IMR-90 (cell line): ENCODE results near the gene ZMIZ2.

Experiments used
- BHLHE40 ChIP-seq: fragments of 150-350 bp; IDR thresholded peaks from 2 replicates; pipeline ENCODE4 v1.6.1; 2016; ENCODE audit warnings: mild to moderate bottlenecking, low read depth, low read length
- CEBPB ChIP-seq: IDR thresholded peaks from 2 replicates; pipeline ENCODE4 v1.6.1; 2012; ENCODE audit warnings: low read depth, low read length, improper control_type of control experiment
- ELK1 ChIP-seq: fragments of 150-350 bp; IDR thresholded peaks from 2 replicates; pipeline ENCODE4 v1.6.1; 2016; ENCODE audit warnings: low read depth, mild to moderate bottlenecking, low read length, moderate library complexity, borderline replicate concordance
- FOS ChIP-seq: fragments of 150-350 bp; IDR thresholded peaks from 2 replicates; pipeline ENCODE4 v1.6.1; 2016; ENCODE audit warnings: low read depth, low read length
- MAFK ChIP-seq: IDR thresholded peaks from 2 replicates; pipeline ENCODE4 v1.6.1; 2012; ENCODE audit warnings: low read depth, low read length, improper control_type of control experiment
- MXI1 ChIP-seq: IDR thresholded peaks from 2 replicates; pipeline ENCODE4 v1.6.1; 2012; ENCODE audit warnings: low read depth, mild to moderate bottlenecking, low read length, moderate library complexity, borderline replicate concordance
- NFE2L2 ChIP-seq: fragments of 150-350 bp; IDR thresholded peaks from 2 replicates; pipeline ENCODE4 v1.6.1; 2016; ENCODE audit warnings: low read depth, mild to moderate bottlenecking, low read length
- POLR2A ChIP-seq: IDR thresholded peaks from 2 replicates; pipeline ENCODE4 v1.6.1; 2012; ENCODE audit warnings: mild to moderate bottlenecking, low read depth, low read length
- RAD21 ChIP-seq: IDR thresholded peaks from 2 replicates; pipeline ENCODE4 v1.6.1; 2012; ENCODE audit warnings: low read length, improper control_type of control experiment
- RCOR1 ChIP-seq: IDR thresholded peaks from 2 replicates; pipeline ENCODE4 v1.6.1; 2012; ENCODE audit warnings: mild to moderate bottlenecking, low read length, improper control_type of control experiment; ENCODE audit not compliant: insufficient replicate concordance
- RFX5 ChIP-seq: IDR thresholded peaks from 2 replicates; pipeline ENCODE4 v1.8.0; 2012; ENCODE audit warnings: low read depth, mild to moderate bottlenecking, low read length, moderate library complexity
- SMC3 ChIP-seq: fragments of 150-350 bp; IDR thresholded peaks from 2 replicates; pipeline ENCODE4 v1.6.1; 2016; ENCODE audit warnings: low read depth, mild to moderate bottlenecking, antibody characterized with exemption, low read length, moderate library complexity
- TF ChIP-seq, protein P1 (sequence below): conservative IDR thresholded peaks from 2 replicates; pipeline ENCODE4 v1.5.1; 2012; ENCODE audit warnings: mild to moderate bottlenecking, low read depth, low read length, improper control_type of control experiment
- TF ChIP-seq, protein P2 (sequence below): fragments of 150-350 bp; IDR thresholded peaks from 2 replicates; pipeline ENCODE4 v1.6.1; 2017; ENCODE audit warnings: mild to moderate bottlenecking, antibody characterized with exemption, low read length, low read depth

- TF ChIP-seq RAD21 (no peak), POLR2A (no peak), FOS (no peak), MAFK (no peak), BHLHE40 (no peak), MXI1 (no peak), SMC3 (no peak), RFX5 (no peak), RCOR1 (no peak), CEBPB (peak; percentile 65), ELK1 (no peak), NFE2L2 (no peak)
- TF ChIP-seq, protein P1, sequence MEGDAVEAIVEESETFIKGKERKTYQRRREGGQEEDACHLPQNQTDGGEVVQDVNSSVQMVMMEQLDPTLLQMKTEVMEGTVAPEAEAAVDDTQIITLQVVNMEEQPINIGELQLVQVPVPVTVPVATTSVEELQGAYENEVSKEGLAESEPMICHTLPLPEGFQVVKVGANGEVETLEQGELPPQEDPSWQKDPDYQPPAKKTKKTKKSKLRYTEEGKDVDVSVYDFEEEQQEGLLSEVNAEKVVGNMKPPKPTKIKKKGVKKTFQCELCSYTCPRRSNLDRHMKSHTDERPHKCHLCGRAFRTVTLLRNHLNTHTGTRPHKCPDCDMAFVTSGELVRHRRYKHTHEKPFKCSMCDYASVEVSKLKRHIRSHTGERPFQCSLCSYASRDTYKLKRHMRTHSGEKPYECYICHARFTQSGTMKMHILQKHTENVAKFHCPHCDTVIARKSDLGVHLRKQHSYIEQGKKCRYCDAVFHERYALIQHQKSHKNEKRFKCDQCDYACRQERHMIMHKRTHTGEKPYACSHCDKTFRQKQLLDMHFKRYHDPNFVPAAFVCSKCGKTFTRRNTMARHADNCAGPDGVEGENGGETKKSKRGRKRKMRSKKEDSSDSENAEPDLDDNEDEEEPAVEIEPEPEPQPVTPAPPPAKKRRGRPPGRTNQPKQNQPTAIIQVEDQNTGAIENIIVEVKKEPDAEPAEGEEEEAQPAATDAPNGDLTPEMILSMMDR: no peak
- TF ChIP-seq, protein P2, sequence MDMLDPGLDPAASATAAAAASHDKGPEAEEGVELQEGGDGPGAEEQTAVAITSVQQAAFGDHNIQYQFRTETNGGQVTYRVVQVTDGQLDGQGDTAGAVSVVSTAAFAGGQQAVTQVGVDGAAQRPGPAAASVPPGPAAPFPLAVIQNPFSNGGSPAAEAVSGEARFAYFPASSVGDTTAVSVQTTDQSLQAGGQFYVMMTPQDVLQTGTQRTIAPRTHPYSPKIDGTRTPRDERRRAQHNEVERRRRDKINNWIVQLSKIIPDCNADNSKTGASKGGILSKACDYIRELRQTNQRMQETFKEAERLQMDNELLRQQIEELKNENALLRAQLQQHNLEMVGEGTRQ: no peak
These were observed 10.5 kb upstream of the ZMIZ2 start for GRCh38 chr7:44738051-44738723.
